ENCODE data around the gene DGKI.
"Not testable (repeated sequence)": the region's sequence is repeated elsewhere in the genome, so short reads cannot be mapped to it uniquely, and the experiment has no call there.

The DGKI gene

DNA sequence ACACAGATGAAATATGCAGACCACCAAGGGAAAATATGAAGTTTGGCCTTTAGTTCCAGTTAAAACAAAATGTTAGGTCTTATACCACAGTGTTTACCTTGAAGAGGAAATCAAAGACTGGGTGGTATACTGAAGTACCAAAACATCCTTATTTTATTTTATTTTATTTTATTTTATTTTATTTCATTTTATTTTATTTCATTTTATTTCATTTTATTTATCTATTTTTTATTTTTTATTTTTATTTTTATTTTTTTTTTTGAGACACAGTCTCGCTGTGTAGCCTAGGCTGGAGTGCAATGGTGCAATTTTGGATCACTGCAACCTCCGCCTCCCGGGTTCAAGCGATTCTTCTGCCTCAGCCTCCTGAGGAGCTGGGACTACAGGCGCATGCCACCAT is 140.4 kb downstream of the DGKI start:
- H3K4me3 ChIP-seq (ENCODE audit: low read length); DNase-seq (ENCODE audit: low read depth, low spot score): not testable (repeated sequence)

DNA sequence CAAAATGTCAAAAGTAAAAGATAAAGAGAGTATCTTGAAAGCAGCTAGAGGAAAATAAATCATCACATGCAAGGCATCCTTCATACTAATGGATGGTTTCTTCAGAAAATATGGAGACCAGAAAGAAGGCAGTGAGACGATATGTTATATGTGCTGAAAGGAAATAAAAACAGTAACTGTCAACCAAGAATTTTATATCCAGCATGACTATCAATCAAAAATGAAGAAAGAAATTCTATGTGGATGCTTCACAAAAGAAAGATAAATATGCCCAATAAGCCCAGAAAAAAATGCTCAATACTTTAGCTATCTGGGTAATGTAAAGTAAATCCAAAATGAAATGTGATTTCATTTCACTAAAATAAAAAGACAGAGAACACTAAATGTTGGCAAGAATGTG is 142.1 kb downstream of the DGKI start:
- DNase-seq (ENCODE audit: low read depth, low spot score), result no peak

DNA sequence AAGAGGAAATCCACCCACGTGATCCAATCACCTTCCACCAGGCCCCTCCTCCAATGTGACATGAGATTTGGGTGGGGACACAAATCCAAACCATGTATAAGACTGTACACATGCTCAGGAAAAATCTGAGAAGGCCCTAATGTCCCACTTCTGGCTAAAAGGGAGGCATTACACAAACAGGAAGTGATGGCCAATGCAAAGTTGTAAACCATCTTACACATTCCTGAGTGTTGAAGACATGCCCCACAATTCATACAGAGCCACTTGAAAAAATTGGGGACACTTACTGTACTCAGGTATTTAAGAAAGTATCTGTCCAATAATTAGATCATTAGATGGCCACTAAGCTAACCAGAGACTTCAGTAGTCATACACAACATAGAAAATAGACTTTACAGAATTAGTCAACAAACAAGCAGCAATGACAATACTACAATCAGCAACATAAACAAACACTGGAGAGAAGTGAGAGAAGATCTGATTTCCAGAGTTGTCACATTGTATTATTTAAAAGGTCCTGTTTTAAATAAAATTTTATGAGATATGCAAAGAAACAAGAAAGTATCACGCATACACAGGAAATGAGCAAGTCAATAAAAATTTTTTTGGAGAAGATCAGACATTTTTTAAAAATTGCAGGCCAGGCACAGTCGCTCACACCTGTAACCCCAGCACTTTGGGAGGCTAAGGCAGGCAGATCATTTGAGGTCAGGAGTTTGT is 143.3 kb downstream of the DGKI start:
- H3K4me3 ChIP-seq (ENCODE audit: low read length), result no peak overlapping the region
- DNase-seq (ENCODE audit: low read depth, low spot score), result no peak

More for the DNA sequence above, 142.1 kb downstream of the DGKI start:
- no peak overlapping the region for H3K4me3 ChIP-seq (ENCODE audit: low read length)

DNA sequence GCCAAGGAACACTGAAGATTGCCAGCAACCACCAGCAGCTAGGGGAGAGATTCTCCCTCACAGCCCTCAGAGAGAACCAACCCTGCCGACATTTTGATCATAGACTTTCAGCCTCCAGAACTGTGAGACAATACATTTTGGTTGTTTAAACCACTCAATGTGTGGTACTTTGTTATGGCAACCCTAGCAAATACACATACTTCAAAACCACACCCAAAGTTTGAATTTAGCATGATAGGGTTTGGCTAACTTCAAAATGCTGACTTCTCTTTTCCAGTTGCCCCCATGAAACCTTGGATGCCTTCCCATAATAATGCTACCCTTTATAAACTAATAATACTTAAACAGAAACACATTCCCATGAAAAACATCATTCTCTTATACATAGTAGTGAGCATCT is 149.8 kb downstream of the DGKI start:
- no peak overlapping the region for H3K4me3 ChIP-seq (ENCODE audit: low read length)
- no peak for DNase-seq (ENCODE audit: low read depth, low spot score)

DNA sequence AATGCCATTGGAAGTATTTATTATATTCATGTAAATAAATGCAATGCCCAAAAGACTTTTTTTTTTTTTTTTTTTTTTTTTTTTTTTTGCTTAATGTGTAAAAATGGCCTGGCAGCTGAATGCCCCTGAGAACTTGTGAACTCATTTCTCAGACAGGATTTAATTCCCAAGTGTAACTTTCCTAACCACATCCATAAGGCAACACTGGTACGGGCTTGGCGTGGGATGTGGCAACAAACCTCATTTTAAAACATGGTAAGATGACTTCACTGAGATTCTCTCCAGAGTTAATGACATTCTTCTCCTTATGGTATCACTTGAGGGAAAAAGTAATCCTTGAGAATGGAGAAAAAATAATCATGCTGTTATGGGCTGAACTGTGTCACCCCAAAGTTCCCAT is 150.4 kb downstream of the DGKI start:
- no peak overlapping the region for H3K4me3 ChIP-seq (ENCODE audit: low read length)
- DNase-seq (ENCODE audit: low read depth, low spot score), result no peak

DNA sequence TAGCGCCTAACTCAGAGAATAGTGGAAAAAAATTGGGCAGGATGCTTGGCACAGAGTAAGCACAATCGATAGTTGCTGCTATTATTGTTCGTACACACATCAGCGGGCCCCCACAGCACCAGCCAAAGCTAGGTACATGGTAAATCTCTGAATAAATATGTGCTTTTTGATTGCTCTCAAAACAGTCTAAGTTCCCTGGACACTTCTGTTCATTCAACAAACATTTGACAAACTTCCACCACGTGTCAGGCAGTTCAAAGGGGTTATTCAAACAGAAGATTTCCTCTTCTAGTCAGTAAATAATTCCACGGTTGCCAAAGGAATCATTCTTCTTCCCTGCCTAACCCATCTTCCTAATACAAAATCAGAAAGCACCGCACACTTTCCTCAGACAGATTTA is 150.8 kb downstream of the DGKI start:
- no peak for DNase-seq (ENCODE audit: low read depth, low spot score)
- H3K4me3 ChIP-seq (ENCODE audit: low read length), result no peak overlapping the region

DNA sequence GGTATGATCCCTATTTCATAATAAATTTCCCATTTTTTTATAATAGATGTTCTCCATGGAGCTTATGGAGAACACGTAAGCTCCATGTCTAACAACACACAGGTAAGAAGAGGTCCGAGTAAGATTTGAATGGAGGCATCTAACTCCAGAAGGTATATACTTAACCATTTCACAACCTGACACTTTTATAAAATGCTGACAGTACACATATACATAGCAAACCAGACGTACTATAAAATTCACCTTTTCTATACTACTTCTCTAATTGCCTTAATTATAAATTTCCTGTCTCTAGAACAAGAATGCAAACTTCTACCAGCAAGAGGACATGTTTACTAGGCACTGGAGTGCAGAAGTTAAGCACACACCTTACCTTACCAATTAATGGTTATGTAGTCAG is 151.3 kb downstream of the DGKI start:
- no peak for DNase-seq (ENCODE audit: low read depth, low spot score)

DNA sequence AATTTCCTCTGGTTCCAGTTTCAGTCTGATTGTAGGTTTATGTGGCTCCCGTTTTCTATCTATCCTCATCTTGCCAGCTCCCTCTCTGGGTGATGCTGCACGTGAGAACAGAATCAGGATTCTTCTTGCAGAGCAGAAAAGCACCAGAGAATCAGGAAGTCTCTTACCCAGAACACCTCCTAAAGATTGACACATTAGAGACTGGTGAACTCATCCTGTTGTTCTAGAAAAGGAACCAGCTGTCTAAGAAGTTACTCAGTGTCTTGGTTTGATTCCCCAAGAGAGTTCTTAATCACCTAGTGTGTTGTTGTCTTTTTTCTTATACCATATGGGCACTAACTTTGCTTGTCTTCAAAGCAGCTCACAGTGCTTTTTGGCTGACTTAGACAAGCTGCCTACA is 152.4 kb downstream of the DGKI start:
- no peak overlapping the region for H3K4me3 ChIP-seq (ENCODE audit: low read length)
- no peak for DNase-seq (ENCODE audit: low read depth, low spot score)

More for the DNA sequence above, 151.3 kb downstream of the DGKI start:
- no peak overlapping the region for H3K4me3 ChIP-seq (ENCODE audit: low read length)

DNA sequence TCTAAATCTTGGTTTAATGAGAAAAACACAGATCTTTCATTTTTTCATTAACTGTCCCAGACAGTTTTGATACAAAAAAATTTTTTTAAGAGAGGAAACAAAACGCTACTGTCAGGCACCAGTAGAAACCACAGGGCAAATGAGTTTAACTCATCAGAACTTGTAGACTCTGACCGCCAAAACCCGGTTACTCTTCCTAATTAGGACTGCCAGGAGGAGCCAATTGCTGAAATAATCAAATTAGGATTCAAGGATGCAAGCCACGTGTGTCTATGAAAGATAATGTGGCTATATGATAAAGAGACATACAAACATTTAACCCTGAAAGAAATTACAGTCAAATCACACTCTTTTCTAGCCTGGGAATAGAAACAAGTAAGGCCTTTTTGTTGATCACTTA is 154.4 kb downstream of the DGKI start:
- DNase-seq (ENCODE audit: low read depth, low spot score), result no peak

DNA sequence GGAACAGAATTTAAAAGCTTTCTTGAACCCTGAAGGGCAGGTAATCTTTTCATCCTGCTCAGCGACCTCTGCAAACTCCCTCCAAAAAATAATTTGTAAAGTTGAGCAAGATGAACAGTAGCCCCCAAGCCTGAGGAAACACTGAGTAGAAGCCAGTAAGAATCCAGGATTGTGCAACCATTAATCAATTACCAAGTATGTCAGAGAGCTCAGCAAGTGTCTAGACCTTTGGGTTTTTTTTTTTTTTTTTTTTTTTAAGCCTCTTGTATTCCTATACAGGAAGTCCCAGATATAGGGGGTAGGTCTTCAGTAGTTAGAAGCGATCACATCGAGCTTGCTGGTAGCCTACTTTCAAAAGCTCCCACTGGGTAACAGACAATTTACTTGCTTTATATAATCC is 155.2 kb downstream of the DGKI start:
- no peak overlapping the region for H3K4me3 ChIP-seq (ENCODE audit: low read length)
- DNase-seq (ENCODE audit: low read depth, low spot score), result no peak

More for the DNA sequence above, 154.4 kb downstream of the DGKI start:
- no peak overlapping the region for H3K4me3 ChIP-seq (ENCODE audit: low read length)

DNA sequence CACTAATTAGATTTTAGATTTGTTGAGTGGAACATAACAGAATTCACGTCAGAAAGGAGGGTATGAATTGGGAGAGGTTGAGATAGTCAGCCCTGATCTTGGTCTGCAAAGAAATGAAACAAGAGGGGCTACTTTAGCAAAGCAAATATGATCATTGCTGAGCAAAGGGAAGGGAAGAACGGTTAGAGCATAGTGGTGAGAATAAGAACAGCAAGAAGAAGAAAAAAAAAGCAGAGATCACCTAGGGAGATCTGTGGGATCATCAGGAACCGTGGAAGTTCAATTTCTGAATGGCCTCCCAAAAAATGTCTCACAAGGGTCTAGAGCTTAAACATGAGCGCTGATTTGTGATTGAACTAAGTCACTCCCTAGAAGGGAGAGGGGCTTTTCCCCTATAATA is 156.1 kb downstream of the DGKI start:
- no peak overlapping the region for H3K4me3 ChIP-seq (ENCODE audit: low read length)
- DNase-seq (ENCODE audit: low read depth, low spot score), result no peak

DNA sequence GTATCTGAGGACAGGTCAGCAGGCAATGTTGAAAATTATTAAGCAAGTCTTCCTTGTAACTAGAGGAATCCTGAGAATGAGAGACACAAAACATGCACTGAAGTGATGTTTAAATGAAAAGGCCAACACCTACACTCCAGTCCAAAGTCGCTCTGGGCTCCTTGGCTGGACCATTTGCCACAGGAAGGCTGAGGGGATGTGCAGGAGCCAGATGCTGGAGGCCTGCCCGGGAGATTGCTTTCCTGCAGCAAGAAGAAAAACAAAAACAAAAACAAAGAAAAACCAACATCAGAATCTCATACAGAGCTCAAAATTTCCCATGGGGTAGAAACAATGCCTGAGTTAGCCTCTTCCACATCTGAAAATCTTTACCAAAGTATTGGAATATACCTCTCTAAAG is 157.0 kb downstream of the DGKI start:
- no peak overlapping the region for H3K4me3 ChIP-seq (ENCODE audit: low read length)
- no peak for DNase-seq (ENCODE audit: low read depth, low spot score)

DNA sequence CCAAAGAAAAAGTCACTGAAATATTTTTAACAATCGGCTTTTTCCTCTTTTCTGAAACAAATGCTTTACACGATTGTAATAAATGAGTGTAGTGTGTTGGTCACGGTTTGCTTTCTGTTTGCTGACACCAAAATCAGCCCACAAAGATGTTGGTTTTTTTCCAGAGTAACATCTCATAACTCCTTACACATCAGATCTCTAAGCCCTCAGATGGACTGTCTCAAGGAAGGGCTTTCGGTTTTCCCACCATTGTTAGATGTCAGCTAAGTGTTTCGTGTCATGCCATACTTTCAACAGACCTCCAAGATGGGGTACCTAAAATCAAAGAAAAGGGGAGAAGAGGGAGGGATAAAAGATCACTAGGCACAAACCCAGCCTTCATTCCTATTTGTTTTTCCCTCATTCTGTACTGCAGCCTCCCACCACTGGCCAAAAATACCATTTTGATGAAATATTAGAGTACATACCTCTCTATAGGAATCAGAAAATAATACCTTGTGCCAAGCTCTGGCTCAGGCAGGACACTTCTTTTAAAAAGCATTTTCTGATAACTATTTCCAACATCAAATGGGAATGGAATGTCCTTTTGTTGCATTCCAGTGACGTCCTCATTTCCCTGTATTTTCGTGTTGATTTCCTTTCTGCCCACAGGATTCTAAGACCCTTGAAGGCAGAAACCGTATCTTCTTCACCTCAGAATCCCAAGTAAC is 159.1 kb downstream of the DGKI start:
- DNase-seq (ENCODE audit: low read depth, low spot score), result no peak
- H3K4me3 ChIP-seq (ENCODE audit: low read length), result no peak overlapping the region

DNA sequence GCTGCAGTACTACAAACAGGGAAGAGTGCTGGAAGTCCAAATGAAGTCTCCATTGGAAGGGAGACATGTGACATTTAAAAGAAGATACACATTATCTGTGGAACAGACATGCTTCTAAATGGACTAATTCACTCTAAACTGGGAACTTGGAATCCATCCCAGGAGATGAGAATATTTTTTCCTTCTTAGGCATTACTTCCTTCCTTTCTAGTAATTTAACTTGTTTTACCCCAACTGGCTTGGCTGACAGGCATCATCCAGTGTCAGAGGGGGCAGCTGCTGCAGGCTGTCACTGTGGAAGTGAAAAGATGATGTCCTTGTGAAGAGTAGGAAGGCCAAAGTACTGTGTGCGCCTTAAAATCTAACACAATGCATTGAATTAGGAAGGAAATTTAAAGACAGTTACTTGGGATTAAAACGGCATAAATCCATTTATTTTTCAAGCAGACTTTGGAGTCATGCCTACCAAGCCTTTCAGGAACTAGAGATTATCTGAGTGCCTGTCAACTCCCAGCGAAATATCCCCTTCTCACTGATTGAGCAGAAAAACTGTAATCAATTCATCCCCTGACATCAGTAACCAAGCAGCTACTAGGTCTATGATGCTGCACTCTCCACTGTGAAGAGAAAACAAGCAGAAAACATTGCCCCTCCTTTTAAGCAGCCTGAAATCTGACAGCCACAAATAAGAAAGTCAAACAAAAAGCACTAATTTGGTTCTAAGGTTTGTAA is 161.2 kb downstream of the DGKI start:
- H3K4me3 ChIP-seq (ENCODE audit: low read length), result no peak overlapping the region
- no peak for DNase-seq (ENCODE audit: low read depth, low spot score)

DNA sequence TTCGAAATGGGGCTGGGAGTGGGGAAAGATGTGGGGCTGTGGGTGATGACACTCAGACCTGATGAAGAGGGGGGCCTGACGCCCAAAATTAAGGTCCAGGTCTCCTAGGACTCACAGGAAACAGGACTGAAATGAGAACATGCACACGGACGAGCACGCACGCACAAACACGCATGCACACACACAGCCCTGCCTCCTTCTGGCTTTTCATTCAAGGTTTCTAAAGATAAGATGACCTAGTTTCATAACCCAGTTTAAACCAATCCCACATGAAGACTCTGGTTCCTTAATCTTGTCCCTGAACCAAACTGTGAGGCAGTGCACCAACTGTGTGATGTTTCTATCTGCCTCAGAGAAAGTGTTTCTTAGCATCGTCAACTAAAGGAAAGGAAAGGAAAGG is 162.0 kb downstream of the DGKI start:
- no peak overlapping the region for H3K4me3 ChIP-seq (ENCODE audit: low read length)
- DNase-seq (ENCODE audit: low read depth, low spot score), result no peak

DNA sequence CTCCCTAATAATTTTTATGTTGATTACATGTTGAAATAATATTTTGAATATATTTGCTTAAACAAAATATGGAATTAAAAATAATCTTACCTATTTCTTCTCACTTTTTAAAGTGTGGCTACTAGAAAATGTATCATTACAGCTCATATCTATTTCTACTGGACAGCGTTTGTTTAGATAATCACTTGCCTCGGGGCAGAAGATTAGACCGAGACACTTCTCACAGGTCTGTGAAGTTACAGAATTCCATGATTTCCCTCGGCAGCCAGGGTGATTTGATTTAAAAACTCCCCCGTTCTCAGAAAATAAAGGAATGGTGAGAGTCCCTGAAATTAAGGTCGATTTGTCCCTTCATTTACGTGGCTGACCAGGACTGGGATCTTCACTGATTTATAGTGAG is 162.5 kb downstream of the DGKI start:
- no peak for DNase-seq (ENCODE audit: low read depth, low spot score)
- no peak overlapping the region for H3K4me3 ChIP-seq (ENCODE audit: low read length)

DNA sequence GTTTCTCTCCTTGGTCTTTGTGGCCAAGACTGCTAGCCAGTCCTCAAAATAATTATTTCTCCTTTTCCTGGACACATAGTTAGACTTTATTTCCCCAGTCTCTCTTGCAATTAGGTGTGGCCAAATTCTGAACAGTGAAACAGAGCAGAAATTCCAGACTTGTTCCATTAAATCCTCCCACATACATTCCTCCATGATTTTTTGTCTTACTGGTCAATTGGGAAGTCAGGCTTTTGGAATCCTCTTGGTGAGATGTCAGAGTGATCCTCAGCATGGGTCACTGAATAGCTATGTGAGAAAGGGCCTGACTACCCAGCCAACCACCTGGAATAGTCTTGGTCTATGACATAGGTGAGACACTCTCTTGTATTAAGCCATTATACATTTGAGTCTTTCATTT is 164.2 kb downstream of the DGKI start:
- DNase-seq (ENCODE audit: low read depth, low spot score), result no peak

DNA sequence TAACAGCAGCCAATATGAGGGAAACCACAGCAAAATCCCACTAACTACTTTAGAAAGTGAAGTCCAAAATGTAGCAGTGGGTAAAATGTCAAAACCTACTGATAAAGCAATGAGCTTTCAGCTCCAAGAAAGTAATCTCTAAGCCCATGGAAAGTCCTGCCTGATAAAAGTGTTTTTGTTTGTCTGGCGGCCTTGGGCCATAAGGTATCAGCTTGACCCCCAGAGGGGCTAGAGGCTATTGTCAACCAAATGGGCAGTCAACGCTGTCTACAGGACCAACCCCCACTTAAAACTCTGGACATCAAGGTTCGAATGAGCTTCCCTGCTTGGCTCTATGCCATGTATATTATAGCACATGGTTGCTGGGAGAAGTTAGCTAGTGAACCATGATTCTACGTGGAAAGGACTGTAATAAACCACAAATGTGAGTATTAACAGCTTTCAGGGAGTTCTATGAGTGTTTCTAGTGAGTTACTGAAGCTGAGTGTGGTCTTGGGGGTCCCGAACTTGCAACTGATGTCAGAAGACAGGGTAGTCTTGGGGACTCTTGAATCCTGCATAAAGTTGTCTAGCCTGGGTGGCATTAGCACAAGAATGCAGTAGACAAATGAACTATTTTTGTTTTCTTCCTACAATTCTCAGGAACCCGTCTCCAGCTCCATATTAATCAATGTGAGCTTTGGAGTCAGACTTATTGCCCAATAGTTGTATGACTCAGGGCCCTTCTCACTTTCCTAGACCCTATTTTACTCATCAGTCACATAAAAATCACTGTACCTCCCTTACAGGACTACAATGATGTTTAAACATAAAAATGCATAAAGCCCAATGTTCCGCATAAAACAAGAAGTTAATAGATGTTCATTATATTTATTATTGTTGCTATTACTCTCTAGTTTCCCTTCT is 164.9 kb downstream of the DGKI start:
- no peak overlapping the region for H3K4me3 ChIP-seq (ENCODE audit: low read length)
- no peak for DNase-seq (ENCODE audit: low read depth, low spot score)

More for the DNA sequence above, 164.2 kb downstream of the DGKI start:
- H3K4me3 ChIP-seq (ENCODE audit: low read length), result no peak overlapping the region

All from Jurkat, Clone E6-1 (cell line).